ENCODE results near the gene CAMK2G.
"Not testable (repeated sequence)": the region's sequence is repeated elsewhere in the genome, so short reads cannot be mapped to it uniquely, and the experiment has no call there.

Gene CAMK2G

GRCh38 chr10:73905256-73906020 is 31.1 kb upstream of the CAMK2G start:
- no peak for DNase-seq

- DNase-seq = no peak
Measured at GRCh38 chr10:73902351-73902750, 28.0 kb upstream of the CAMK2G start.

- no peak for DNase-seq
Measured at GRCh38 chr10:73901261-73901660, 26.9 kb upstream of the CAMK2G start.

- no peak for DNase-seq
Measured at GRCh38 chr10:73900064-73900463, 25.7 kb upstream of the CAMK2G start.

- DNase-seq = no peak
Measured at GRCh38 chr10:73899423-73899822, 25.1 kb upstream of the CAMK2G start.

- DNase-seq = no peak
Measured at GRCh38 chr10:73898730-73899410, 24.5 kb upstream of the CAMK2G start.

- no peak for DNase-seq
Measured at GRCh38 chr10:73897693-73898092, 23.3 kb upstream of the CAMK2G start.

- not testable (repeated sequence) for DNase-seq
Measured at GRCh38 chr10:73895381-73895780, 21.0 kb upstream of the CAMK2G start.

GRCh38 chr10:73894245-73894971 is 20.1 kb upstream of the CAMK2G start:
- DNase-seq = no peak

GRCh38 chr10:73893426-73893825 is 19.1 kb upstream of the CAMK2G start:
- DNase-seq = no peak

- DNase-seq = no peak
Measured at GRCh38 chr10:73892310-73893030, 18.1 kb upstream of the CAMK2G start.

- no peak for DNase-seq
Measured at GRCh38 chr10:73891540-73891939, 17.2 kb upstream of the CAMK2G start.

GRCh38 chr10:73890830-73891229 is 16.5 kb upstream of the CAMK2G start:
- DNase-seq = not testable (repeated sequence)

GRCh38 chr10:73890261-73890660 is 15.9 kb upstream of the CAMK2G start:
- DNase-seq = no peak

- DNase-seq = not testable (repeated sequence)
Measured at GRCh38 chr10:73889416-73889815, 15.1 kb upstream of the CAMK2G start.

GRCh38 chr10:73889014-73889413 is 14.7 kb upstream of the CAMK2G start:
- DNase-seq = peak in 5 of 56 donors; percentile 10 to 41 (median 23)

GRCh38 chr10:73888514-73888913 is 14.2 kb upstream of the CAMK2G start:
- DNase-seq = no peak

- DNase-seq = peak in 48 of 56 donors; percentile 29 to 87 (median 60)
Measured at GRCh38 chr10:73887294-73888039, 13.1 kb upstream of the CAMK2G start.

- DNase-seq = no peak
Measured at GRCh38 chr10:73886661-73887293, 12.4 kb upstream of the CAMK2G start.

GRCh38 chr10:73886085-73886529 is 11.8 kb upstream of the CAMK2G start:
- DNase-seq = peak in 48 of 56 donors; percentile 15 to 77 (median 44)

All from nucleus accumbens (tissue), 56 donors.